HL-60 (cell line): ENCODE measurements around the gene LBX2.

Source experiments
- DNase-seq, 2 experiments: peaks; one replicate each; pipeline ENCODE4 v3.0.0-alpha.2; 2010 to 2020; ENCODE audit warnings: low read depth in 1 of 2, low spot score in 1 of 2
- H3K27ac ChIP-seq: fragments of 250-450 bp; sonication (Bioruptor Pico); replicated peaks from 2 replicates; pipeline ENCODE4 v1.5.1; 2020; ENCODE audit warnings: mild to moderate bottlenecking, moderate library complexity
- H3K27me3 ChIP-seq: fragments of 250-450 bp; sonication (Bioruptor Pico); 2 replicates; pipeline ENCODE4 v1.5.1; 2021; ENCODE audit warnings: mild to moderate bottlenecking, moderate library complexity; ENCODE audit not compliant: insufficient read depth, poor library complexity, severe bottlenecking
- H3K4me3 ChIP-seq: replicated peaks from 2 replicates; pipeline ENCODE4 v1.5.1; 2011; ENCODE audit warnings: mild to moderate bottlenecking, control low read depth, low read length; ENCODE audit not compliant: insufficient read depth
- CTCF ChIP-seq: IDR thresholded peaks from one replicate; pipeline ENCODE4 v1.5.1; 2011; ENCODE audit warnings: low read length, control low read depth, inconsistent platforms; ENCODE audit not compliant: insufficient read depth
- GABPA ChIP-seq: IDR thresholded peaks from 2 replicates; pipeline ENCODE4 v1.6.1; 2012; ENCODE audit warnings: low read depth
- POLR2AphosphoS5 ChIP-seq: IDR thresholded peaks from 2 replicates; pipeline ENCODE4 v1.6.1; 2012; ENCODE audit warnings: low read depth
- REST ChIP-seq: IDR thresholded peaks from 2 replicates; pipeline ENCODE4 v1.6.1; 2012; ENCODE audit warnings: low read depth; ENCODE audit not compliant: insufficient replicate concordance
- SPI1 ChIP-seq: IDR thresholded peaks from 2 replicates; pipeline ENCODE4 v1.6.1; 2012; ENCODE audit warnings: low read depth, mild to moderate bottlenecking, borderline replicate concordance

Gene LBX2

GRCh38 chr2:74527741-74528140, 28.3 kb upstream of the LBX2 start:
- Histone ChIP-seq H3K27ac (no peak overlapping the region), H3K4me3 (no peak overlapping the region), H3K27me3 (no peaks in the 10 kb centered on the region)
- TF ChIP-seq SPI1: no peak
- no peak for DNase-seq

- TF ChIP-seq REST: no peak
- TF ChIP-seq CTCF: no peak
- TF ChIP-seq GABPA: no peak
- no peak for TF ChIP-seq POLR2AphosphoS5
- TF ChIP-seq SPI1: no peak
- Histone ChIP-seq H3K4me3 (no peak overlapping the region), H3K27ac (no peak overlapping the region), H3K27me3 (no peaks in the 10 kb centered on the region)
- DNase-seq: no peak
Measured at GRCh38 chr2:74526649-74527230, 27.3 kb upstream of the LBX2 start.

- Histone ChIP-seq H3K27ac (no peak within 1 kb of the TSS), H3K4me3 (no peak within 1 kb of the TSS), H3K27me3 (no peaks in the 10 kb centered on the region)
- peak; percentile 37; the same call in 1 of the 2 replicates for TF ChIP-seq POLR2AphosphoS5
- TF ChIP-seq CTCF: no peak
- TF ChIP-seq REST: no peak
- peak; percentile 91 for TF ChIP-seq SPI1
- TF ChIP-seq GABPA: no peak
- DNase-seq: peak; percentile 59 to 81
Measured at GRCh38 chr2:74525717-74526648, 26.6 kb upstream of the LBX2 start, which contains the start of gene DQX1. TSS of gene DQX1 (minus strand) at chr2:74526231. CDS start at chr2:74525729, 502 bp downstream.

- Histone ChIP-seq H3K4me3 (no peak overlapping the region), H3K27ac (no peak overlapping the region), H3K27me3 (no peaks in the 10 kb centered on the region)
- DNase-seq: no peak
- TF ChIP-seq REST (no peak), SPI1 (no peak)
Measured at GRCh38 chr2:74524955-74525716, 25.7 kb upstream of the LBX2 start.
